Glomerular visceral epithelial cell (primary cell): ENCODE measurements around the gene ST3GAL5.

Source experiments
- DNase-seq: peaks from one replicate; pipeline ENCODE4 v3.0.0-alpha.2; 2016; ENCODE audit errors: extremely low spot score

The ST3GAL5 gene

GRCh38 chr2:85806358-85807118 is 82.3 kb downstream of the ST3GAL5 start:
- DNase-seq: peak; percentile 49

GRCh38 chr2:85804583-85804982 is 84.2 kb downstream of the ST3GAL5 start:
- DNase-seq: no peak

GRCh38 chr2:85803704-85804425 is 84.9 kb downstream of the ST3GAL5 start:
- DNase-seq: no peak

- DNase-seq: no peak
Measured at GRCh38 chr2:85802354-85803103, 86.3 kb downstream of the ST3GAL5 start.

GRCh38 chr2:85801871-85802270 is 86.9 kb downstream of the ST3GAL5 start:
- DNase-seq: no peak

GRCh38 chr2:85800586-85800985 is 88.2 kb downstream of the ST3GAL5 start:
- no peak for DNase-seq

- peak; percentile 69 for DNase-seq
Measured at GRCh38 chr2:85799215-85799956, 89.4 kb downstream of the ST3GAL5 start.

- no peak for DNase-seq
Measured at GRCh38 chr2:85797921-85798320, 90.9 kb downstream of the ST3GAL5 start.

- no peak for DNase-seq
Measured at GRCh38 chr2:85797263-85797660, 91.5 kb downstream of the ST3GAL5 start.

- peak; percentile 48 for DNase-seq
Measured at GRCh38 chr2:85796341-85797262, 92.2 kb downstream of the ST3GAL5 start.

- DNase-seq: no peak
Measured at GRCh38 chr2:85796046-85796340, 92.8 kb downstream of the ST3GAL5 start.

GRCh38 chr2:85795331-85796045 is 93.3 kb downstream of the ST3GAL5 start:
- DNase-seq: no peak

- DNase-seq: no peak
Measured at GRCh38 chr2:85794491-85795121, 94.2 kb downstream of the ST3GAL5 start.

GRCh38 chr2:85794038-85794441 is 94.8 kb downstream of the ST3GAL5 start:
- DNase-seq: no peak

GRCh38 chr2:85793584-85793983 is 95.2 kb downstream of the ST3GAL5 start:
- DNase-seq: no peak

GRCh38 chr2:85792783-85793441 is 95.9 kb downstream of the ST3GAL5 start:
- peak; percentile 75 for DNase-seq

- DNase-seq: no peak
Measured at GRCh38 chr2:85791704-85792565, 96.9 kb downstream of the ST3GAL5 start.

- DNase-seq: no peak
Measured at GRCh38 chr2:85790499-85791188, 98.1 kb downstream of the ST3GAL5 start.
